Hepatic stellate cell (primary cell): Measurements from ENCODE around the gene CAPN13.

Experiments
- DNase-seq: peaks from one replicate; pipeline ENCODE4 v3.0.0; 2011; ENCODE audit warnings: low spot score

CAPN13 gene

GRCh38 chr2:30807249-30807648 lies at the start of gene CAPN13:
TSS of gene CAPN13 (minus strand) at chr2:30807446. CDS start at chr2:30787325, 20,121 bp downstream.
- no peak for DNase-seq

- DNase-seq: no peak
Observed at GRCh38 chr2:30847841-30848240, 40.6 kb upstream of the CAPN13 start.

- DNase-seq: no peak
Observed at GRCh38 chr2:30847329-30847728, 40.1 kb upstream of the CAPN13 start.

- DNase-seq: no peak
Observed at GRCh38 chr2:30828586-30828985, 21.3 kb upstream of the CAPN13 start.

- no peak for DNase-seq
Observed at GRCh38 chr2:30826916-30827315, 19.7 kb upstream of the CAPN13 start.

GRCh38 chr2:30826481-30826880 lies 19.2 kb upstream of the CAPN13 start:
- DNase-seq: no peak

GRCh38 chr2:30823452-30823851 lies 16.2 kb upstream of the CAPN13 start:
- DNase-seq: no peak

GRCh38 chr2:30821960-30822359 lies 14.7 kb upstream of the CAPN13 start:
- no peak for DNase-seq

- DNase-seq: no peak
Observed at GRCh38 chr2:30820381-30821055, 13.3 kb upstream of the CAPN13 start.

- no peak for DNase-seq
Observed at GRCh38 chr2:30809938-30810337, 2.7 kb upstream of the CAPN13 start.

- DNase-seq: no peak
Observed at GRCh38 chr2:30808695-30809094, 1.4 kb upstream of the CAPN13 start.

- no peak for DNase-seq
Observed at GRCh38 chr2:30803281-30803680, 4.0 kb downstream of the CAPN13 start.

- no peak for DNase-seq
Observed at GRCh38 chr2:30802611-30803010, 4.6 kb downstream of the CAPN13 start.

- DNase-seq: no peak
Observed at GRCh38 chr2:30801821-30802455, 5.3 kb downstream of the CAPN13 start.

- no peak for DNase-seq
Observed at GRCh38 chr2:30800159-30800558, 7.1 kb downstream of the CAPN13 start.

GRCh38 chr2:30799366-30799765 lies 7.9 kb downstream of the CAPN13 start:
- DNase-seq: no peak

- no peak for DNase-seq
Observed at GRCh38 chr2:30798536-30798991, 8.7 kb downstream of the CAPN13 start.

- DNase-seq: no peak
Observed at GRCh38 chr2:30797381-30798015, 9.7 kb downstream of the CAPN13 start.

GRCh38 chr2:30796699-30797098 lies 10.5 kb downstream of the CAPN13 start:
- DNase-seq: no peak

GRCh38 chr2:30792521-30792920 lies 14.7 kb downstream of the CAPN13 start:
- DNase-seq: no peak

GRCh38 chr2:30790879-30791278 lies 16.4 kb downstream of the CAPN13 start:
- no peak for DNase-seq

- no peak for DNase-seq
Observed at GRCh38 chr2:30789670-30790210, 17.5 kb downstream of the CAPN13 start.
